GM21526 (cell line): ENCODE data around the gene SCN2A.
"Not testable (repeated sequence)": the region's sequence is repeated elsewhere in the genome, so short reads cannot be mapped to it uniquely, and the experiment has no call there.

Experiments used
- ATAC-seq: cut with Tn5 transposase; IDR thresholded peaks from one replicate; pipeline ENCODE4 v1.9.1; 2021; ENCODE audit warnings: moderate library complexity; ENCODE audit not compliant: unreplicated experiment, low FRiP score

SCN2A gene

GRCh38 chr2:165311949-165312348 is 72.7 kb downstream of the SCN2A start:
- ATAC-seq, result no peak

GRCh38 chr2:165312999-165313398 is 73.8 kb downstream of the SCN2A start:
- no peak for ATAC-seq

- ATAC-seq, result no peak
These were observed 74.3 kb downstream of the SCN2A start for GRCh38 chr2:165313509-165313908.

GRCh38 chr2:165328272-165328671 is 89.1 kb downstream of the SCN2A start:
- no peak for ATAC-seq

- not testable (repeated sequence) for ATAC-seq
These were observed 105.1 kb downstream of the SCN2A start for GRCh38 chr2:165344276-165344675.

GRCh38 chr2:165348441-165348840 is 109.2 kb downstream of the SCN2A start:
- ATAC-seq, result no peak

GRCh38 chr2:165349181-165349580 is 110.0 kb downstream of the SCN2A start:
- no peak for ATAC-seq

GRCh38 chr2:165357758-165358157 is 118.5 kb downstream of the SCN2A start:
- peak; percentile 79 for ATAC-seq

- ATAC-seq, result no peak
These were observed 122.3 kb downstream of the SCN2A start for GRCh38 chr2:165361514-165361913.

GRCh38 chr2:165369131-165369897 is 130.1 kb downstream of the SCN2A start:
- ATAC-seq, result no peak

- ATAC-seq, result no peak
These were observed 130.7 kb downstream of the SCN2A start for GRCh38 chr2:165369898-165370296.

- ATAC-seq, result no peak
These were observed 132.1 kb downstream of the SCN2A start for GRCh38 chr2:165371356-165371755.

- no peak for ATAC-seq
These were observed 134.2 kb downstream of the SCN2A start for GRCh38 chr2:165373278-165374010.

GRCh38 chr2:165376571-165376975 is 137.4 kb downstream of the SCN2A start:
- no peak for ATAC-seq

- no peak for ATAC-seq
These were observed 143.1 kb downstream of the SCN2A start for GRCh38 chr2:165382362-165382761.

- no peak for ATAC-seq
These were observed 151.7 kb downstream of the SCN2A start for GRCh38 chr2:165390875-165391274.

GRCh38 chr2:165391791-165392190 is 152.6 kb downstream of the SCN2A start:
- ATAC-seq, result no peak

GRCh38 chr2:165398603-165399002 is 159.4 kb downstream of the SCN2A start:
- ATAC-seq, result not testable (repeated sequence)

GRCh38 chr2:165401285-165401852 is 162.2 kb downstream of the SCN2A start:
- peak; percentile 64 for ATAC-seq

- no peak for ATAC-seq
These were observed 162.9 kb downstream of the SCN2A start for GRCh38 chr2:165402162-165402561.

- no peak for ATAC-seq
These were observed 167.0 kb downstream of the SCN2A start for GRCh38 chr2:165406173-165406572.

GRCh38 chr2:165407466-165407865 is 168.3 kb downstream of the SCN2A start:
- no peak for ATAC-seq
